ENCODE data around the gene MBD5.

The MBD5 gene

GRCh38 chr2:148531235-148531634 lies 510.3 kb downstream of the MBD5 start:
- DNase-seq (ENCODE audit: low spot score): no peak
- ATAC-seq (ENCODE audit: low read depth): no peak
- TF ChIP-seq, protein P1, sequence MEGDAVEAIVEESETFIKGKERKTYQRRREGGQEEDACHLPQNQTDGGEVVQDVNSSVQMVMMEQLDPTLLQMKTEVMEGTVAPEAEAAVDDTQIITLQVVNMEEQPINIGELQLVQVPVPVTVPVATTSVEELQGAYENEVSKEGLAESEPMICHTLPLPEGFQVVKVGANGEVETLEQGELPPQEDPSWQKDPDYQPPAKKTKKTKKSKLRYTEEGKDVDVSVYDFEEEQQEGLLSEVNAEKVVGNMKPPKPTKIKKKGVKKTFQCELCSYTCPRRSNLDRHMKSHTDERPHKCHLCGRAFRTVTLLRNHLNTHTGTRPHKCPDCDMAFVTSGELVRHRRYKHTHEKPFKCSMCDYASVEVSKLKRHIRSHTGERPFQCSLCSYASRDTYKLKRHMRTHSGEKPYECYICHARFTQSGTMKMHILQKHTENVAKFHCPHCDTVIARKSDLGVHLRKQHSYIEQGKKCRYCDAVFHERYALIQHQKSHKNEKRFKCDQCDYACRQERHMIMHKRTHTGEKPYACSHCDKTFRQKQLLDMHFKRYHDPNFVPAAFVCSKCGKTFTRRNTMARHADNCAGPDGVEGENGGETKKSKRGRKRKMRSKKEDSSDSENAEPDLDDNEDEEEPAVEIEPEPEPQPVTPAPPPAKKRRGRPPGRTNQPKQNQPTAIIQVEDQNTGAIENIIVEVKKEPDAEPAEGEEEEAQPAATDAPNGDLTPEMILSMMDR (IDR thresholded peaks at IDR 0.05; ENCODE audit: poor library complexity, severe bottlenecking): no peak
- no peaks in the 10 kb centered on the region for H3K36me3 ChIP-seq (ENCODE audit: low read depth)
- no peaks in the 10 kb centered on the region for H3K9me3 ChIP-seq (ENCODE audit: severe bottlenecking)
- H3K4me3 ChIP-seq (ENCODE audit: severe bottlenecking): no peak overlapping the region
- H3K4me1 ChIP-seq (ENCODE audit: insufficient read depth, poor library complexity, severe bottlenecking): no peaks in the 10 kb centered on the region
- no peaks in the 10 kb centered on the region for H3K27me3 ChIP-seq (ENCODE audit: insufficient read depth, poor library complexity, severe bottlenecking)
- no peak overlapping the region for H3K27ac ChIP-seq (ENCODE audit: poor library complexity, severe bottlenecking)

DNA sequence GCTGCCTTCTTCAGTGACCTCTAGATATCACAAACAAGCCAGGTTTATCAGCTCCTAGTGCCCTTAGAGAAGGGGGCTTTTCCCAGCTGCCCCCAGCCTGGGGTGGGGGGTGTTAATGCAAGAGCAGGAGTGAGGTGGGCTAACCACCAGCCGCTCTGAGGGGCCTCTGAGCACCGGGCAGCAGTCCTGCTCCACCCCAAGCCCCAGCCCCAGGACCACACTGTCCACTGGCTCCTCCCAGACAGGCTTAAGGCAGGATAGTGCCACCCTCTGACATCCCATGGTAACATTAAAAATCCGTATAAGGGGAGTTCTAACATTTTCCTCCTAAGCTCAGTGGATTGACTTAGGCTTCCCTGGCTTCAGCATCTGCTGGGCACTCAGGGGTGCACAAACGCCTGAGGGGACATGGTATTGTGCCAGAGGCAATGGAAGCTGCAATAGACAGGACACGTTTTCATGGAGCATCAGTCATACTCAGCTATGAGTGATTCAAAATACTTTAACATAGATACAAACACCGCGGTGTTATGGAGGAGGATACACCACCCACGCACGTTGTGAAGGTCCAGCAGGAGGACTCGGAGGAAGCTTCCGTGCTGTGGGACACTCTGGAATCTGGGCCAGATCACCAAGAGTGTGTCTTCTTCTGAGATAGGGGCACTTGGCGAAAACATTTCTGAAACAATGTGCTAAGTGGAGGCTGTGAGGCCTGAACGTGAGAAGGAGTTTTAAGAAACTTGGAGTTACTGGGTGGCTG lies 511.0 kb downstream of the MBD5 start:
- Histone ChIP-seq H3K4me1 (ENCODE audit: insufficient read depth, poor library complexity, severe bottlenecking) (no peaks in the 10 kb centered on the region), H3K27me3 (ENCODE audit: insufficient read depth, poor library complexity, severe bottlenecking) (no peaks in the 10 kb centered on the region), H3K27ac (ENCODE audit: poor library complexity, severe bottlenecking) (no peak overlapping the region), H3K36me3 (ENCODE audit: low read depth) (no peaks in the 10 kb centered on the region), H3K4me3 (ENCODE audit: severe bottlenecking) (no peak overlapping the region), H3K9me3 (ENCODE audit: severe bottlenecking) (no peaks in the 10 kb centered on the region)
- TF ChIP-seq, protein P1 (IDR thresholded peaks at IDR 0.05; ENCODE audit: poor library complexity, severe bottlenecking): no peak
- DNase-seq (ENCODE audit: low spot score) (no peak), ATAC-seq (ENCODE audit: low read depth) (no peak)

DNA sequence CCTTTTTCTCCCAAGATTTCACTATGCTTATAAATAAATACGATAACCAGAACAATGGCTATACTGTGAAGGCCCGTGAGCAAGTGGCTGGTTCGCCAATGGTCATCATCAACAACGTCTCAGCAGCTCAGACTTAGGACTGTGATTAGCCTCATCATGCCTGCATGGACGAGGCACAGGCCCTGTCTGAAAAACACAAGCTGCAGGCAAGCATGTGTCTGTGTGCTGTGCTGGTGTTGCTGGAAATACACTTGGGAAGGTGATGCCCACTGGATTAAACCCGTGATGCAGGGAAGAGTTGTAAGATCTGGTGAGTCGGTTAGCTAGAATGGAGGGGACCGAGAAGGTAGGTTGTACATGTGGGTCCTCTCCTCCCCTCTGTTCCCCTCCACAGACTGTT lies 512.1 kb downstream of the MBD5 start:
- H3K4me3 ChIP-seq (ENCODE audit: severe bottlenecking): no peak overlapping the region
- no peak for ATAC-seq (ENCODE audit: low read depth)

DNA sequence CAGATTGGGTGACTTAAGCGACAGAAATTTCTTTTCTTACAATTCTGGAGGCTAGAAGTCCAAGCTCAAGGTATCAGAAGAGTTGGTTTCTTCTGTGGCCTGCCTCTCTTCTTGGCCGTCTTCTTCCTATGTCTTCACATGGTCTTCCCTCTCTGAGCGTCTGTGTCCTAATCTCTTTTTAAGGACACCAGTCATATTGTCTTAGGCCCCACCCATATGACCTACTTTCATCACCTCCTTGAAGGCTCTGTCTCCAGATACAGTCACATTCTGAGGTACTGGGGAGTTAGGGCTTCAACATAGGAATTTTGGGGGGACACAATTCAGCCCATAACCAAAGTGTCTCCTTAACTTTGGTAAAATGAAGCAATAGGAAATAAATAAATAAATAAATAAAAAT lies 512.8 kb downstream of the MBD5 start:
- no peak for DNase-seq (ENCODE audit: low spot score)
- H3K36me3 ChIP-seq (ENCODE audit: low read depth): no peaks in the 10 kb centered on the region
- H3K4me3 ChIP-seq (ENCODE audit: severe bottlenecking): no peak overlapping the region
- TF ChIP-seq, protein P1 (IDR thresholded peaks at IDR 0.05; ENCODE audit: poor library complexity, severe bottlenecking): no peak
- H3K27ac ChIP-seq (ENCODE audit: poor library complexity, severe bottlenecking): no peak overlapping the region
- no peak for ATAC-seq (ENCODE audit: low read depth)
- H3K9me3 ChIP-seq (ENCODE audit: severe bottlenecking): no peaks in the 10 kb centered on the region
- H3K27me3 ChIP-seq (ENCODE audit: insufficient read depth, poor library complexity, severe bottlenecking): no peaks in the 10 kb centered on the region
- H3K4me1 ChIP-seq (ENCODE audit: insufficient read depth, poor library complexity, severe bottlenecking): no peaks in the 10 kb centered on the region

More for the DNA sequence above, 512.1 kb downstream of the MBD5 start:
- DNase-seq (ENCODE audit: low spot score): no peak
- Histone ChIP-seq H3K9me3 (ENCODE audit: severe bottlenecking) (no peaks in the 10 kb centered on the region), H3K36me3 (ENCODE audit: low read depth) (no peaks in the 10 kb centered on the region), H3K27ac (ENCODE audit: poor library complexity, severe bottlenecking) (no peak overlapping the region), H3K27me3 (ENCODE audit: insufficient read depth, poor library complexity, severe bottlenecking) (no peaks in the 10 kb centered on the region), H3K4me1 (ENCODE audit: insufficient read depth, poor library complexity, severe bottlenecking) (no peaks in the 10 kb centered on the region)
- TF ChIP-seq, protein P1 (IDR thresholded peaks at IDR 0.05; ENCODE audit: poor library complexity, severe bottlenecking): no peak

All from RWPE2 (cell line).